Hematopoietic multipotent progenitor cell treated with erythropoietin and hydrocortisone succinate and interleukin-3 and kit ligand, for 8 days (in vitro differentiated cells): ENCODE results near the gene SLC9A8.
"Not testable (repeated sequence)": the region's sequence is repeated elsewhere in the genome, so short reads cannot be mapped to it uniquely, and the experiment has no call there.

Experiments used
- DNase-seq: peaks from one replicate; pipeline ENCODE4 v3.0.0-alpha.2; 2015

SLC9A8 gene

GRCh38 chr20:49812507-49813304 lies at the start of gene SLC9A8:
TSS of gene SLC9A8 (plus strand) at chr20:49812828. CDS start at chr20:49812923, 95 bp downstream.
- DNase-seq = peak; percentile 83

GRCh38 chr20:49762940-49763766 lies 49.5 kb upstream of the SLC9A8 start:
- DNase-seq = no peak

GRCh38 chr20:49765413-49765736 lies 47.3 kb upstream of the SLC9A8 start:
- DNase-seq = no peak

GRCh38 chr20:49765846-49766541 lies 46.6 kb upstream of the SLC9A8 start:
- no peak for DNase-seq

DNA sequence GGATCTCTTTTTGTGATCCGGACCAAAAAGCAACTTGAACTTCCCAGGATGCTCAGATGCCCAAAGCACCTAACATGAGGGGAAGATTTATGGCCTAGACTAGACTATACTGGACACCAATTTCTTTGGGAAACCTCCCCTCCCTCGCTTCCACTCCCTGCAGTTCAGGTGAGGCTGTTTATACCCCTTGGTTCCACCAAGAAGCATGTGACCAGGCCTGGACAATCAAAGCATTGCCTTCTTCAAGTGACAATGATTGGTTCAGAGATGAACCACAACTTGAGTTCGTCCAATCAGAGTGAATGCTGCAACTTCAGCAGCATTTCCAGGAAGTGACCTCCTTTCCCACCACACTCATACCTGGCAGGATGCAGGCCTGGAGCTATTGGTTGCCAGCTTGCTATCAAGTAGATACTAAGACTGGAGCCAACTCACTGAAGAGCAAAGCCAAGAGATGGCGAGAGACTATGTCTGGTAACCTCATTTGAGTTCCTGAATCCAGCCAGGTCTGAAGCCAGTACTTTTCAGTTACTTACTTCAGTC lies 45.6 kb upstream of the SLC9A8 start:
- DNase-seq = no peak

DNA sequence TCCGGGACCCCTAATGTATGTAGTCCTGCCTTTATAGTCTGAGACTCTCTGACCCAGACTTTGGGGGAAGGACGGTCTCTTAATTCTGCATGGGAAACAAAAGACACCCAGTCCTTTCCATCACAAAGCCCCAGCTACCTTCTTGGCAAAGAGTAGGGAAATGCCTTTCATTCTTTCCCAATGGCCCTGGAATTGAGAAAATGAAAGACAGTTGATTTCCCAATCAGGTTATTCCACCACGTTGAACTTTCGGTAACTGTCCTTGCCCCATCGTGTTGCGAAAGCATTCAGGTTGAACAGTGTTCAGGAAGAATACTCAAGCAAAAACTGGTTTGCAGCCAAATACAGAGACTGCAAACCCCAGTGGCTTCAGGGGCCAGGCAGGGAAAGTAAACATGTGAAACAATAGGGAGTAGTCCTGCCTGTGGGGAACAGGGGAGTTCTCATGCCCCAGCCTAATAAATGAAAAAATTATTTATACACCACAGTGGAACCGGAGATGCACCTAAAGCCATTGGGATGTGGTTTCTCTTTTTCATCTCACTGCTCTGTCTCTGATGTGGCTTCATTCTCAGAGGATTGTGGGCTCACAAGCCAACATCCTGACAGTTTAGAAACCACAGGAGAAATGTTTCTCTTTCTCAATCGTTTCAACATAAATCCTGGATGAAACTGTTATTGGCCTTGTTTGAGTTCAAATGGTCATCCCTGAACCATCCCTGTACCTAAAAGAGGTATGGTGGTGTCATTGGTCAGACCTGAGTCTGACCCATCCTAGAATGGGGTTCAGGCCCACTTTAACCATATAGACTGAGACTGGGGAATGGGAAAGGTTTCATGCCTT lies 44.2 kb upstream of the SLC9A8 start:
- DNase-seq = no peak

DNA sequence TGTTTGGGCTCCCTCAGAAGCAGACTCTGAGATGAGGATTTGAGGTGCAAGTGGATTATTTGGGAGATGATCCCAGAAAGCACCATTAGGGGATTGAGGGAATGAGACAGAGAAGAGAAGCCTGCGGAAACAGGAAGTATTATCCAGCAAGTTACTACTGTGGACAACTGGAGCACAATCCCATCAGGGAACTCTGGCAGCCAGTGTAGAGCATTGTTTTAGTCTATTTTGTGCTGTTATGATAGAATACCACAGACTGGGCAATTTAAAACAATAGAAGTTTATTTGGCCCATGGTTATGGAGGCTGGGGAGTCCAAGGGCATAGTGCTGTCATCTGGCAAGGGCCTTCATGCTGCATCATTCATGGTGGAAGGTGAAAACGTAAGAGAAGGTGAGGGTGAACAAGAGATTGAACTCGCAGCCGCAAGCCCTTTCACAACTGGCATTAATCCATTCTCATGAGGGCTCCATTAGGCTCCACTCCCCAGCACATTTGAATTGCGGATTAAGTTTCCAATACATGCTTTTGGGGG lies 43.5 kb upstream of the SLC9A8 start:
- DNase-seq = no peak

DNA sequence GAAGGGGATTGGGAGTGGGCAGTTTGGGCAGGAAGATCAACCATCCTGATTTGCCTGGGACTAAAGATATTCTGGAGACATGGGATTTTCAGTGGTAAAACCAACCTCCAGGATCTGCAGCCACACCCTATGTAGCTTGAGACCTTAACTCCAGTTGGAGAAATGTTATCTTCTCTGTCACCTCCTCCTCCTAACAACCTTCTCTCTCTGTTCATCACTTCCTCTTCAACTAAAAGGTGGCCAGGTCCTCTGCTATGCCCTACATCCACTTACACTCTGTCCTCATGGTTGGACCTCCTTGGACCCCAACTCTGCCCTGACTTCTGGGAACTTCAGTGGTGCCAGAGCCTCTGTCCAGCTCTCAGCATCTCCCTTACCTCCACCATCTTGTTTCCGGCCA lies 42.0 kb upstream of the SLC9A8 start:
- DNase-seq = no peak

DNA sequence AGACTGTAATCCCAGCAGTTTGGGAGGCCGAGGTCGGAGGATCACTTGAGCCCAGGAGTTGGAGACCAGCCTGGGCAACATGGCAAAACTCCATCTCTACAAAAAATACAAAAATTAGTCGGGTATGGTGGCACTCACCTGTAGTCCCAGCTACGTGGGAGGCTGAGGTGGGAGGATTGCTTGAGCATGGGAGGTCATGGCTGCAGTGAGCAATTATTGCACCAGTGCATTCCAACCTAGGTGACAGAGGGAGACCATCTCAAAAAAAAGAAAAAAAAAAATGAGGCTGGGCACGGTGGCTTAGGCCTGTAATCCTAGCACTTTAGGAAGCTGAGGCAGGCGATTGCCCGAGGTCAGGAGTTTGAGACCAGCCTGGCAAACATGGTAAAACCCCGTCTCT lies 38.4 kb upstream of the SLC9A8 start:
- not testable (repeated sequence) for DNase-seq

- no peak for DNase-seq
Observed at GRCh38 chr20:49775229-49775693, 37.4 kb upstream of the SLC9A8 start.

DNA sequence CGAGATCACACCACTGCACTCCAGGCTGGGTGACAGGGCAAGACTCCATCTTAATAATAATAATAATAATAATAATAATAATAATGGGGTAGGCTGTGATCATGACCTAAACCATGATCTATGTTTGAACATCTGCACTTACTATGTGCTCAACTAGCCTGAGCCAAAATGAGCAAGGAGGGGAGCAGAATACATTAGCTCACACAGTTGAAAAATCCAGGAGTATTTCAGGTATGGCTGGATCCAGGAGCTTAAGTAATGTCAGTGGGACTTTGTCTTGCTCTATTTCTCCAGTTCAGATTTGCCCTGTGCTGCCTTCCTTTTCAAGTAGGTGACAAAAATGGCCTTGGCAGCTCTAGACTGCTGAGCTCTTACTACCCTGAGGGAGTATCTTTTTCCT lies 32.7 kb upstream of the SLC9A8 start:
- DNase-seq = no peak

DNA sequence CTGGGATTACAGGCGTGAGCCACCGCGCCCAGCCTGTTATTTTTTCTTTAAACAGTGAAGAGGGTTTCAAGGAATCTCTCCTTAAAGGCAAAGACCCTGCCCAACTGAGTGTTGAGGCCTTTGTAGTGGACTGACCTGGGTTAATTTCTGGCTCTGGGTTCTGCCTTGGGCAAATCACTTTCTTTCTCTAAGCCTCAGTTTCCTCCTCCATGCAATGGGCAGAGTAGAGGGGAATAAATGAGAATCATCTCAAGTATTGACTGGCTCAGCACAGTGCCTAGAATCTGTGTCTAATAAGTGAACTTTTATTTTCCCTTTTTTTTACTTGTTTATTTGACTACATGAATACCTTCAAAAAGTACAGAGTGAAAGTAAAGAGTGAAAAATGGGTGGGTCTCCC lies 31.0 kb upstream of the SLC9A8 start:
- no peak for DNase-seq

DNA sequence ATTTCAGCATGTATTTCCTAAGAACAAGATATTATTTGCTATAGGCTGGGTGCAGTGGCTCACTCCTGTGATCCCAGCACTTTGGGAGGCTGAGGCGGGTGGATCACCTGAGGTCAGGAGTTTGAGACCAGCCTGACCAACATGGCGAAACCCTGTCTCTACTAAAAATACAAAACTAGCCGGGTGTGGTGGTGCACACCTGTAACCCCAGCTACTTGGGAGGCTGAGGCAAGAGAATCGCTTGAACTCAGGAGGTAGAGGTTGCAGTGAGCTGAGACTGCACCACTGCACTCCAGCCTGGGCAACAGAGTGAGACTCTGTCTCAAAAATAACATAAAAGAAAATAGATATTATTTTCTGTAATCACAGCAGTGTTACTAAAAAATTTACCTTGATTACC lies 30.2 kb upstream of the SLC9A8 start:
- DNase-seq = not testable (repeated sequence)

DNA sequence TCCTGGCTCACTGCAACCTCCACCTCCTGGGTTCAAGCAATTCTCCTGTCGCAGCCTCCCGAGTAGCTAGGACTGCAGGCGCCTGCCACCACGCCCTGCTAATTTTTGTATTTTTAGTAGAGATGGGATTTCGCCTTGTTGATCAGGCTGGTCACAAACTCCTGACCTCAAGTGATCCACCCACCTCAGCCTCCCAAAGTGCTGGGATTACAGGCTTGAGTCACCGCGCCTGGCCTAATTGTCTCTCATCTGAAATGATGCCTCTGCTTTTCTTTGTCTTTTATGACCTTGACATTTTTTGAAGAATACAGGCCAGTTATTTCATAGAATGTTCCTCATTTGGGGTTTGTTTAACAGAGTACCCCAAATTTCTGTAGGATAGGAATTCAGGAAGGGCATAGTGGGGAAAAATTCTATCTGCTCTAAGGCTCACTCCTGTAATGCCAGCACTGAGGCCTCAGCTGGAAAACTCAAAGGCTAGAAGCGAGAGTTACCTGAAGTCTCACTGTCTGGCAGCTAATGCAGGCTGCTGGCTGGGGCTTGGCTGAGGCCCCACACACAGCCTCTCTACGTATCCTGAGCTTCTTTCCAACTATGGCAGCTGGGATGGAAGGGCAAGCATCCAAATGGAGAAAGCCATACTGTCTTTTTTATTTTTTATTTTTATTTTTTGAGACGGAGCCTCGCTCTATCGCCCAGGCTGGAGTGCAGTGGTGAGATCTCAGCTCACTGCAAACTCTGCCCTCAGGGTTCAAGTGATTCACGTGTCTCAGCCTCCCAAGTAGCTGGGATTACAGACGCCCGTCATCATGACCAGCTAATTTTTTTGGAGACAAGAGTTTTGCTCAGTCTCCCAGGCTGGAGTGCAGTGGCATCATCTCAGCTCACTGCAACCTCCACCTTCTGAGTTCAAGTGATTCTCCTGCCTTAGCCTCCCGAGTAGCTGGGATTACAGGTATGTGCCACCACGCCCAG lies 29.3 kb upstream of the SLC9A8 start:
- DNase-seq = not testable (repeated sequence)

DNA sequence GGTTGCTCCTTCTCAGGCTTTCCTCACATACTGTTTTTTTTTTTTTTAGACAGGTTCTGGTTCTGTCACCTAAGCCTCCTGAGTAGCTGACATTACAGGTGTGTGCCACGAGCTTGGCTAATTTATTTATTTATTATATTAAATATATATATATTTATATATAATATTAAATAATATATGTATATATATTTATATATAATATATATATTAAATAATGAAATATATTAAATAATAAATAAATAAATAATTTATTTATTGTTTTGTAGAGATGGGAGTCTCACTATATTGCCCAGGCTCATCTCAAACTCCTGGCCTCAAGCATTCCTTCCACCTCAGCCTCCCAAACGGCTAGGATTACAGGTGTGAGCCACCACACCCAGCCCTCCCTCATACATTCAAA lies 28.3 kb upstream of the SLC9A8 start:
- no peak for DNase-seq

DNA sequence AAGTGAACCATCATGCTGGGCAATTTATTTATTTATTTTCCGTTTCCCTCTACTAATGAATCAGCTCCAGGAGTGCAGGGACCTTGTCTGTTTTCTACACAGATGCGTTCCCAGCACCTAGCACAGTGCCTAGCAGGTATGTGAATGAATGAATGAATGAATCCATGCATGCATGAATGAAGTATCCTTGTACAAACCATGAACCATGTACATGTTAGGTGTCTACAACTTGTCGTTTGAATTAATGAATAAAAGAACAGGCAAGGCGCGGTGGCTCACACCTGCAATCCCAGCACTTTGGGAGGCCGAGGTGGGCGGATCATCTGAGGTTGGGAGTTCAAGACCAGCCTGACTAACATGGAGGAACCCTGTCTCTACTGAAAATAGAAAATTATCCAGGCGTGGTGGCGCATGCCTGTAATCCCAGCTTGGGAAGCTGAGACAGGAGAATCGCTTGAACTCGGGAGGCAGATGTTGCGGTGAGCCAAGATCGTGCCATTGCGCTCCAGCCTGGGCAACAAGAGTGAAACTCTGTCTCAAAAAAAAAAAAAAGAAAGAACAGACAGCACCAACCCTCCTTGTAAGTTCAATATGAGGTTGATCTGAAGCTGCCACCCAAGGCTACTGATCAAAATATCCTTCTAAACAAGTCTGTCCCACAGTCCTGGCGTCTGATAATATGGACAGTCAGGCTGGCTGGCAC lies 27.3 kb upstream of the SLC9A8 start:
- no peak for DNase-seq

GRCh38 chr20:49785852-49786175 lies 26.8 kb upstream of the SLC9A8 start:
- DNase-seq = no peak

DNA sequence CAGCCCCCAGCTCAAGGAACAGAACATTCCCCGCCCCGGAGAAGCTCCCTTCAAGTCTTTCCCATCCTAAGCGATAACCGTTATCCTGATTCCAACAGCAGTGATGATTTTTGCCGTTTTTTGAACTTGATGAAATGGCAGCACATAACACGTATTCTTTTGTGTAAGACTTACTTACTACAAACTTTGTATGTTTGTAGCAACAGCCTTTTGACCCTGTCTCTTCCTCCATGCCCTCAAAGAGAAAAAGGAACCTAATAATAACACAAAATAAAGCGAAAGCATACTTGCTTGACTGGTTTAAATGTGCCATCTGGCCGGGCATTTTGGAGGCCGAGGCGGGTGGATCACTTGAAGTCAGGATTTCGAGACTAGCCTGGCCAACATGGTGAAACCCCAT lies 26.4 kb upstream of the SLC9A8 start:
- DNase-seq = no peak

DNA sequence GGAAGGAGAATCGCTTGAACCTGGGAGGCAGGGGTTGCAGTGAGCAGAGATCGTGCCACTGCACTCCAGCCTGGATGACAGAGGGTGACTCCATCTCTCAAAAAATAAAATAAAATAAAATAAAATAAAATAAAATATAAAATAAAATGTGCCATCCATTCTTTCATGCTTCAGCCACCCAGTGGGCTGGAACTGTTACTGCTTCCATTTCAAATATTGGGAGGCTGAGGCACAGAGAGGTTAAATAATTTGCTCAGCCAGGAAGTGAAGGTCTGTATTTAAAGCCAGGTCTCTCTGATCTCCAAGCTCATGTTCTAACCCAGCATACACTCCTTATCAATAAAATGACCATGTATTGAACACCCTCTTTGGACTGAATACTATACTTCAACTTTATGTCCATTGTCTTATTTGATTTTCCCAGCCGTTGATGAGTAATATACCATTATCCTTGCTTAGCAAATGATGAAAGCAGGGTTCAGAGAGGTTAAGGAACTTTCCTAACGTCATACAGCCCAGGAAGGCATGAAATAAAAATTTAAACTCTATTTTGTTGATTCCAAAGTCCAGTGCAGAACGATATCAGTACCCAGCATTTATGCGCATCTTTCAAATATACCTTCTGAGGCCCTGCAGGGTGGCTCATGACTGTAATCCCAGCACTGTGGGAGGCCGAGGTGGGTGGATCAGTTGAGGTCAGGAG lies 25.8 kb upstream of the SLC9A8 start:
- peak; percentile 23 for DNase-seq
